Transverse colon (tissue), 4 donors: ENCODE measurements around the gene KCTD16. TPM values are rescaled to one million over a fixed set of nuclear protein-coding genes. Genes with fewer than 3 reads are reported as not detected.

ENCODE experiments used
- DNase-seq: peaks from one replicate; pipeline ENCODE4 v3.0.0-alpha.2; 2019
- H3K27ac ChIP-seq, 4 donors: fragments of 200-600 bp; sonication (generic); 2 replicates each; pipeline ENCODE4 v1.5.1; 2016 to 2018; ENCODE audit warnings: inconsistent platforms in 4 of 4
- H3K27me3 ChIP-seq: fragments of 200-600 bp; sonication (generic); 2 replicates; pipeline ENCODE4 v1.5.1; 2017; ENCODE audit warnings: inconsistent platforms
- H3K36me3 ChIP-seq, 4 donors: fragments of 200-600 bp; sonication (generic); 2 replicates each; pipeline ENCODE4 v1.5.1; 2017 to 2019; ENCODE audit warnings: inconsistent platforms in 4 of 4
- H3K4me1 ChIP-seq, 4 donors: fragments of 200-600 bp; sonication (generic); 2 replicates each; pipeline ENCODE4 v1.5.1; 2017 to 2020; ENCODE audit warnings: inconsistent platforms in 4 of 4
- H3K4me3 ChIP-seq, 4 donors: fragments of 200-600 bp; sonication (generic); 1 replicate in 1 of 4; 2 replicates in 3 of 4; pipeline versions ENCODE4 v1.5.1 to v1.6.1; 2017 to 2019; ENCODE audit warnings: inconsistent platforms in 4 of 4
- H3K9me3 ChIP-seq, 2 donors: fragments of 200-600 bp; sonication (generic); 2 replicates each; pipeline ENCODE4 v1.5.1; 2017 to 2019; ENCODE audit warnings: inconsistent platforms in 2 of 2
- EP300 ChIP-seq: sonication (generic); formaldehyde crosslinking; IDR thresholded peaks from one replicate; pipeline ENCODE4 v1.6.1; 2017; ENCODE audit warnings: antibody characterized with exemption, low read depth
- POLR2A ChIP-seq: fragments of 450-650 bp; IDR thresholded peaks from one replicate; pipeline ENCODE4 v1.6.1; 2016; ENCODE audit warnings: antibody characterized with exemption, mild to moderate bottlenecking, moderate library complexity
- POLR2AphosphoS5 ChIP-seq, 3 donors: sonication (generic); formaldehyde crosslinking; IDR thresholded peaks; one replicate each; pipeline ENCODE4 v1.6.1; 2016; ENCODE audit warnings: antibody characterized with exemption in 3 of 3
- WGBS, 2 donors: methylation state at CpG; one replicate each; pipeline ENCODE4 v1.1.5; 2018; ENCODE audit warnings: low coverage in 1 of 2; 5-methylcytosine and 5-hydroxymethylcytosine counted together
- in situ Hi-C, 4 donors: fragments of 200-750 bp; cut with MboI; loops; one replicate each; pipeline versions ENCODE4 v1.15.0 to v1.15.1; 2017; ENCODE audit warnings: low sequenced_read_pairs in 3 of 4, low pct_ligation_motif_present in 1 of 4, low pct_unique_long_range_greater_than_20kb in 1 of 4
- intact Hi-C: fragments of 100-400 bp; cut with DNase I; formaldehyde crosslinking; loops from one replicate; pipeline ENCODE4 v1.15.1; 2023; ENCODE audit warnings: low total_unique reads
- total RNA-seq, 4 donors: library from RNA; depleted of rRNA; stranded (reverse); fragments of >200 nt; gene quantifications; one replicate each; pipeline ENCODE4 v1.1.0, GENCODE V29; 2016
- TF ChIP-seq, protein P1 (sequence below), 5 experiments: fragments of 200-600 bp in 3 of 5; fragments of 450-650 bp in 2 of 5; sonication (generic) in 3 of 5; IDR thresholded peaks; 1 replicate in 2 of 5; 2 replicates in 3 of 5; pipeline ENCODE4 v1.5.1; 2016 to 2017; ENCODE audit warnings: antibody characterized with exemption in 5 of 5, inconsistent platforms in 3 of 5, mild to moderate bottlenecking in 2 of 5, moderate library complexity in 1 of 5

Gene KCTD16
- total RNA-seq, 4 donors from 2014 or later = under 0.01 to 0.14 TPM; not detected in 2

DNA sequence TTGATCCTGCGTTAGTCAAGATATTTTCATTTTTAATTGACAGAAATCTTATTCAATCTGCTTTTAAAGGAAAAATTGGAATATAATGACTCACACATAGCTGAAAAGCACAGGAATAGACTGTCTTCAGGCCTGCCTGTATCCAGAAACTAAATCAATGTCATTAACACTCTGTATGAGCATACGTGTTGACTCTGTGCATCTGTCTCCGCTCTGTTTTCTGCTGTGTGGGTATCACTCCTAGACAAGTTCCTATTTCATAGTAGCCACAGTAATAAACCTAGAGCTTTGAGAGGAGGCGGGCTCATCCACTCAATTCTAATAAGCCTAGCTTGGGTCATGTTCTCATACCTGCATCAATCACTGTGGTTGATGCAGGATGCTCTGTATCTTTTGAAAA lies 267.6 kb downstream of the KCTD16 start:
- WGBS, 2 donors = 91 to 96% methylated on average over 2 to 4 of the region's 4 CpGs
- Histone ChIP-seq H3K9me3 (peaks cover 0 to 4% of the 10 kb centered on the region in 2 donors), H3K4me1 (no peaks in the 10 kb centered on the region), H3K36me3 (no peaks in the 10 kb centered on the region), H3K27ac (no peak overlapping the region), H3K4me3 (no peak overlapping the region), H3K27me3 (no peaks in the 10 kb centered on the region)
- intact Hi-C loops (no loop called here), in situ Hi-C loops (no loop called here)
- TF ChIP-seq, protein P1, sequence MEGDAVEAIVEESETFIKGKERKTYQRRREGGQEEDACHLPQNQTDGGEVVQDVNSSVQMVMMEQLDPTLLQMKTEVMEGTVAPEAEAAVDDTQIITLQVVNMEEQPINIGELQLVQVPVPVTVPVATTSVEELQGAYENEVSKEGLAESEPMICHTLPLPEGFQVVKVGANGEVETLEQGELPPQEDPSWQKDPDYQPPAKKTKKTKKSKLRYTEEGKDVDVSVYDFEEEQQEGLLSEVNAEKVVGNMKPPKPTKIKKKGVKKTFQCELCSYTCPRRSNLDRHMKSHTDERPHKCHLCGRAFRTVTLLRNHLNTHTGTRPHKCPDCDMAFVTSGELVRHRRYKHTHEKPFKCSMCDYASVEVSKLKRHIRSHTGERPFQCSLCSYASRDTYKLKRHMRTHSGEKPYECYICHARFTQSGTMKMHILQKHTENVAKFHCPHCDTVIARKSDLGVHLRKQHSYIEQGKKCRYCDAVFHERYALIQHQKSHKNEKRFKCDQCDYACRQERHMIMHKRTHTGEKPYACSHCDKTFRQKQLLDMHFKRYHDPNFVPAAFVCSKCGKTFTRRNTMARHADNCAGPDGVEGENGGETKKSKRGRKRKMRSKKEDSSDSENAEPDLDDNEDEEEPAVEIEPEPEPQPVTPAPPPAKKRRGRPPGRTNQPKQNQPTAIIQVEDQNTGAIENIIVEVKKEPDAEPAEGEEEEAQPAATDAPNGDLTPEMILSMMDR (IDR thresholded peaks at IDR 0.05) = no peak
- TF ChIP-seq POLR2A = no peak
- no peak for TF ChIP-seq POLR2AphosphoS5 (IDR thresholded peaks at IDR 0.05)
- TF ChIP-seq EP300 = no peak
- no peak for DNase-seq

- intact Hi-C loops = no loop called here
- TF ChIP-seq POLR2A (no peak), POLR2AphosphoS5 (IDR thresholded peaks at IDR 0.05) (no peak), EP300 (no peak)
- TF ChIP-seq, protein P1 (IDR thresholded peaks at IDR 0.05) = no peak
- H3K36me3 ChIP-seq = no peaks in the 10 kb centered on the region
- H3K9me3 ChIP-seq = no peaks in the 10 kb centered on the region
- DNase-seq = no peak
- 67 to 82% methylated on average over 2 of the region's 2 CpGs for WGBS, 2 donors
- in situ Hi-C loops = no loop called here
- no peak overlapping the region for H3K4me3 ChIP-seq
- no peaks in the 10 kb centered on the region for H3K27me3 ChIP-seq
- H3K27ac ChIP-seq = no peak overlapping the region
- no peaks in the 10 kb centered on the region for H3K4me1 ChIP-seq
These were observed 277.8 kb downstream of the KCTD16 start for GRCh38 chr5:144448457-144448856.

GRCh38 chr5:144451187-144451973 lies 280.7 kb downstream of the KCTD16 start:
- TF ChIP-seq EP300 = no peak
- TF ChIP-seq POLR2AphosphoS5 (IDR thresholded peaks at IDR 0.05) = no peak
- TF ChIP-seq, protein P1 (IDR thresholded peaks at IDR 0.05) = no peak
- no peak for TF ChIP-seq POLR2A
- DNase-seq = no peak
- H3K4me3 ChIP-seq = no peak overlapping the region
- no peaks in the 10 kb centered on the region for H3K9me3 ChIP-seq
- no peaks in the 10 kb centered on the region for H3K36me3 ChIP-seq
- in situ Hi-C loops = no loop called here
- H3K27me3 ChIP-seq = no peaks in the 10 kb centered on the region
- H3K4me1 ChIP-seq = no peaks in the 10 kb centered on the region
- no peak overlapping the region for H3K27ac ChIP-seq
- intact Hi-C loops = no loop called here
- WGBS, 2 donors = 82 to 89% methylated on average over 2 of the region's 2 CpGs

- Histone ChIP-seq H3K36me3 (no peaks in the 10 kb centered on the region), H3K27ac (no peak overlapping the region), H3K4me1 (no peaks in the 10 kb centered on the region), H3K27me3 (no peaks in the 10 kb centered on the region), H3K9me3 (no peaks in the 10 kb centered on the region), H3K4me3 (no peak overlapping the region)
- DNase-seq = no peak
- intact Hi-C loops (no loop called here), in situ Hi-C loops (no loop called here)
- TF ChIP-seq POLR2A (no peak), POLR2AphosphoS5 (IDR thresholded peaks at IDR 0.05) (no peak), EP300 (no peak)
- TF ChIP-seq, protein P1 (IDR thresholded peaks at IDR 0.05) = no peak
- WGBS, 2 donors = 43 to 49% methylated on average over 4 of the region's 4 CpGs
These were observed 283.1 kb downstream of the KCTD16 start for GRCh38 chr5:144453753-144454152.
